HG03575 (cell line): ENCODE data around the gene PIN1.

ENCODE experiments used
- ATAC-seq: cut with Tn5 transposase; IDR thresholded peaks from one replicate; pipeline ENCODE4 v1.9.1; 2021; ENCODE audit not compliant: unreplicated experiment, insufficient number of reproducible peaks, low FRiP score; ENCODE audit errors: extremely low read depth

The PIN1 gene

DNA sequence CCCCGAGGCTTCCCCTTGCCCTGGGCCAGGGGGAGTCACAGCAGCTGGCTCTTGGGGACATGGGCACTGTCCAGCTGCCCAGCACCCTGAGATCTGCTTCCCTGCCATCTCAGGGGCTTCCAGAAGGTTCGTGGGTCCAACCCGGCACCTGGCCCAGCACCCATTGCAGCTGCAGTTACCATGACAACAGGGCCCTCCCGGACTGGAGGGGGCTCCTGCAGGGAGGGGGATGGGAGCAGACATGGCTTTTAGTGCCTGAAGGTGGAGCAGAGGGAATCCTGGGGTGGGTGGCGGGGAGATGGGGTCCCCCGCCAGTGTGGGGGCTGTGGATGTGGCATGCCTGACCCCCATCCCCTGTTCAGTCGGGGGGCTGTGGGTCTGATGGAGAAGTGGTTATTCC lies 14.7 kb downstream of the PIN1 start:
- no peak for ATAC-seq

DNA sequence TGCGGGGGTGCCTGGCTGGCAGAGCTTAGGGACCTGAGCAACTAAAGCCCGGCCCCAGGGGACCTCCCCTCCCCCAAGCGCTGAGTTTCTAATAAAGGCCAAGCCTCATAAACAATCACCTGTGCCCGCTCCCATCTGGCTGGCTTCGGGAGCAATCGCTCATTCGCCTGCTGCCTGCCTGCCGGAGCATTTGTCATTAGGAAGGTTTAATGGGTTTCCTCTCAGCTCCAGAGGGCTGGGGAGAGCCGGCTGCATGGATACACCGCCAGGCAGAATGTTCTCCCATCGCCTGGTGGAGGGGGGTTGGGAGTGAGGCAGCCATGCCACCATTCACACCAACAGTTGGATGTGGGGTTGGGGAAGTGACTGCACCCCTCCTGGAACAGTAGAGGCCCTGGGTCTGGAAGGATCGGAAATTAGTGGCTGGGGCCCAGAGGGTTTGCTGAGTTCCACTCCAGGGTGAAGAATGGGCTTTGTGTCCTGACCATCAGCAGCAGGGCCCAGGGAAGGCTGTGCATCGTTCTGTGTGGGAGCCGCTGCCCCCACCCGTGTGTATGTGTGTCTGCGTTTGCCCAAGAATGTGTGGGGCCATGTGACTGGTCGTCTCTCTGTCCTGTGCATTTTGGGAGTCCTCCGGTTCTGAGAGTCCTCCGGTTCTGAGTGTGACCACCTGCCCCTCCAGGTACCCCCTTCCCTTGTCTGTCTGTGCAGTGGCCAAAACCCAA lies 15.3 kb downstream of the PIN1 start:
- no peak for ATAC-seq

DNA sequence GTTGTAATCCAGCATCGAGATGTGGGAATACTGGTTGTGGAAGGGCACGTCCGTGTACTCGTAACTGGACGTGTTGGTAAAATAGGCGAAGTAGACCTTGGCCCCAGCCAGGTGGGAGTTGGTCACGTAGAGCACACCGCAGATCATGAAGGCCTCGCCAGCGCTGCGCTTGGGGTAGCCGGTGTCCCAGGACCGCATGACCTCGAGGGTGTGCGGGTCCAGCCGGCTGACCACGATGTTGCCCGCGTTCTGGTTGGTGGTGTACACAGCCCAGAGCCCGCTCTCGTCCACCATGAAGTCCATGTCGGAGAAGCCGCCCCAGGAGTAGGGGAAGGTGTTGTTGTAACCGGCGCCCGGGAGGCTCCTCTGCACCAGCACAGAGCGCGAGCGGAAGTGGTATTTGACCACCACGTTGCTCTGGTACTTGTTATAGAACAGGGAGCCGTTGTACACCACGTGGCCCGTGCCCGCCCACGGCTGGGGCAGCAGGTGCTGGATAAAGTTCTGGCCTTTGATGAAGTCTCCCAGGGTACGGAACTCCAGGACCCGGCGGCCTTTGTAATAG lies 19.2 kb downstream of the PIN1 start:
- ATAC-seq, result no peak

DNA sequence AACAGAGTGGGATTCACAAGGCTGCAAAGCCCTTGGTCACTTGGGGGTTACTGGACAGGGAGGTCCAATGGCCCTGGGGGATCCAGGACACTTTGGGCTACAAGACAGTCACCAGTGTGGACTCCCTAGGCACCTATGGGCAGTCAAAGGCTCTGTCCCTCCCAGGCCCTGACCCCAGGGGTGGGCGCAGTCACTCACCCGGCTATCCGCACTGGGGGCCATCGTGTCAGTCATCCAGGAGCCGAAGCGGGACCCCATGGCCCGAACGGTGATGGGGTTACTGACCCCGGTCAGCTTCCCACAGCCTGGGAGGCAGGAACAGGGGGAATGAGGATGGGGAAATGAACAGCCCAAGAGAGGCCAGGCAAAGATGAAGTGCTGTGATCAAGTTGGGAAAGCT lies 21.5 kb downstream of the PIN1 start:
- no peak for ATAC-seq

DNA sequence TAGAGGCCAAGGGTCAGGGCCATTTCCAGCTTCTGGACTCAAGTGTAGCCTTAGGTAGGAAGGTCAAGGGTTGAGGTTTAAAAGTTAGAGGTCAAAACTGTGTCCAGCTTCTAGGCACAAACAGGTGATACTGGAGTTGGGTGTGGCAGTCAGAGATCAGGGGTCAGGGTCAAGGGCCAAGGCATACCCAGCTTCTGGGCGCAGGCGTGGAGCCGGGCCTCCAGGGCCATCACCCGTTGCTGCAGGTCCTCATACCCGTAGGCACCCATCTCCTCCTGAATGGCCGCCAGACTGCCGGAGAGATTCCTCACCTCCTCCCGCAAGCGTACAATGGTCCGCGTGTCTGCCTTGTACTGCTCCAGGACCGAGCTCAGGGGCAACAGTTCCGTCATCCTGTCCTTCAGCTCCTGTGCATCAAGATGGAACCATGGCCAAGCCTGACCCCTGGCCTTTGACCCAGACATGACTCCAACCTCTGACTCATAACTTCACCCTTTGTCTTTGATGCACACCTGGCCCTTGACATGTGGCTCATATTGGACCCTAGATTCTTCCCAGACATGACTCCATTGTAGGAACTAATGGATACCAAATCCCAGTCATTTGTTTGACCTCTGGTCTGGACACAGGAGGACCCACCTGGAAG lies 22.1 kb downstream of the PIN1 start:
- no peak for ATAC-seq

DNA sequence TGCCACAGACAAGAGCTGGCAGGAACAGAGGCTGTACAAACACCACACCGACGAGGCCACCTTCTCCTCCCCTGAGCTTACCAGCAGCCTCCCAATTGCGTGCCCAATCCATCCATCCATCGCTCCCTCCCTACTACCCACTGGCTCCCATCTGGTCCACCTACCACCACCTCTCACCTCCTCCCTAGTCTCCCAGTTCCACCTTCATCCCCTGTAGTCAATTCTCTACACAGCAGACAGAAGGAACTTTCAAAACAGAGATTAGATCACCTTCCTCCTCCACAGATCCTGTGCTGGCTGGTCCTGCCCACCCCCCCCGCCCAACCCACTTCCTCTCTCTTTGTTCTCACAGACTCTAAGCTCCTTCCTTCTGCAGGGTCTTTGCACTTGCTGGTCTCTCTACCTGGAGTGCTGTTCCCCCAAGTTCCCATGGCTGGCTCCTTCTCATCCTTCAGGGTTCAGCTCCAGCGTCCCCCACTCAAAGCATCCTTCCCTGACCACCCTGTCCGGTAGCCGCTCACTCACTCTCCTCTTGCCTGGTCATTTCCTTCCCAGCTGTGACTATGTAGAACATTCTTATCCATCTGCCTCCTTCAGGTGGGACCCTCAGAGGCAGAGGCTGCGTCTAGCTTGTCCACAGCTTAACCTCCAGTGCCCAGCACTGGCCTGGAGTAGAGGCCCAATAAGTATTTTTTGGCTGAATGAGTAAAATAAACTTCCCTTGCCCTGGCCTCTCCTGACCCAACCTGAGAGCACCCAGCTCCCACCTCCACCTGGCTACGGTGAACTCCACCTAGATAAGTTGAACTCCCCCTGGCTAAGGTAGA lies 23.0 kb downstream of the PIN1 start:
- ATAC-seq, result no peak

DNA sequence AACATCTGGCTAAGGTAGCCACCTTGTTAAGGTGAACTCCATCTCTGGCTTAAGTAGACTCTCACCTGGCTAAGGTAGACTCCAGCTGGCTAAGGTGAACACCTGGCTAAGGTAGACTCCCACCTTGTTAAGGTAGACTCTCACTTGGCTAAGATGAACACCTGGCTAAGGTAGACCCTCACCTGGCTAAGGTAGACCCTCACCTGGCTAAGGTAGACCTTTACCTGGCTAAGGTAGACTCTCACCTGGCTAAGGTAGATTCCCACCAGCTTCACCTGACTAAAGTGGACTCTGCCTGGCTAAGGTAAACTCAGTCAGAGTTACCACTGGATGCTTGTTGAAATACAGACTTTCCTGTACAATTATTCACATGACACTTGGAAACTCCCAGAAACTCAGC lies 23.6 kb downstream of the PIN1 start:
- ATAC-seq, result no peak

DNA sequence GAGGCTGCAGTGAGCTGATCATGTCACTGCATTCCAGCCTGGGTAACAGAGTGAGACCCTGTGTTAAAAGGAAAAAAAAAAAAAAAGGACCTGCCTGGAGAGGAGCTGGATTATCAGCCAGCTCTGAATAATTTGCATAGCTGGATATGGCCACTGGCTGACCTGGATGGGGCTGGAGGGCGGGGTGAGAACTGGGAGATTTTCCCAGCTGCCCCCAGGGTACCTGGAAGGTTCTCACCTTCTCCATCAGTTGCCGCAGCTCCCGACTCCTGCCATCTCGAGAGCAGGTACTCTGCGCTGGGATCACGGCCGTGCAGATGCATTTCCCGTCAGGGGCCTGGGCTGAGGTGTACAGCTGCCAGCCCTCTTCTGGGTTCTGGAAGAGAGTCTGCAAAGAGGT lies 25.3 kb downstream of the PIN1 start:
- ATAC-seq, result no peak

DNA sequence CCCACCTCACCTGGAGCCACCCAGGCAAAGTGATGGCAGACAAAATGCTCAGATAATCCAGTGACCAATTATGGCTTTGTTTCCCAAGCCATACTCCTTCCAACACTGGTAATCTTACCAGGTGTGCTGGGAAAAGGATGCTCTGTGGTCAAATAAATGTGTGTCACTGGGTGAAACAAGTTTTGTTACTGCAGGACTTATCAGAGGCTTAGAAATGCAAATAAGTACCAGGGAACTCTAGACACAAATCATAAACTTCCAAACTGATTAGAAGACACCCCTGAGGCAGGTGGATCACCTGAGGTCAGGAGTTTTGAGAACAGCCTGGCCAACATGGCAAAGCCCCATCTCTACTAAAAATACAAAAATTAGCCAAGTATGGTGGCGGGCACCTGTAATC lies 26.4 kb downstream of the PIN1 start:
- ATAC-seq, result no peak

DNA sequence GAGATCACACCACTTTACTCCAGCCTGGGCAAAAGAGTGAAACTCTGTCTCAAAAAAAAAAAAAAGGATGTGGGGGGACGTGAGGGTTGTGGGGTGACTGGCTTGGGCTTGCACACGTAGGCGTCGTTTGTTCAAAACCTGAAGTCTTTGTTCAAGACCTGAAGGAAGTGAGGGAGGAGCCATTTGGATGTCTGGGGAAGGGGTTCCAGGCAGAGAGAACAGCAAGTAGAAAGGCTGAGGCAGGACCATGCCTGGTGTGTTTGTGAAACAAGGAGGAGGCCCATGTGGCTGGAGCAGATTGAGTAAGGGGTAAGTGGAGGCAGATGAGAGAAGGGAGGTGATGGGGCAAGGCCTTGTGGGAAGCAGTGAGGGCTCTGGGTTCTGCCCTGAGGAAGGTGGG lies 27.8 kb downstream of the PIN1 start:
- no peak for ATAC-seq

DNA sequence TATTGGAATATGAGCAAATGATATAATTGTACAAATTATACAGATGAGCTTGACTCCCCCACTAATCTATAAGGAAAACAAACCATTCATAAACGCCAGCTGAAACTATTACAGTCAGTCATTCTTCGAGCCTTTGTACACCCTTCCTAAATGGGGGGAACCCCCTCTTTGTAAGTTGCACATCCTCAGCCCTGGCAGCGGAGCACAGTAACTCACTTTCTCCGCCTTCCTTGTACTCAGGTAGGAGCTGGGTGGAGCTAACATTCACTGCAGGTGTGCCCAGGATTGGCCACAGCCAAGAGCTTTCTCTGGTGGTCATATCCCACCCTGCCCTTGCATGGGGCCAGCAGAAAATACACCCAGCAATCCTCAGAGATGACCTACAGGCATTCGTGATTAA lies 28.6 kb downstream of the PIN1 start:
- ATAC-seq, result no peak

DNA sequence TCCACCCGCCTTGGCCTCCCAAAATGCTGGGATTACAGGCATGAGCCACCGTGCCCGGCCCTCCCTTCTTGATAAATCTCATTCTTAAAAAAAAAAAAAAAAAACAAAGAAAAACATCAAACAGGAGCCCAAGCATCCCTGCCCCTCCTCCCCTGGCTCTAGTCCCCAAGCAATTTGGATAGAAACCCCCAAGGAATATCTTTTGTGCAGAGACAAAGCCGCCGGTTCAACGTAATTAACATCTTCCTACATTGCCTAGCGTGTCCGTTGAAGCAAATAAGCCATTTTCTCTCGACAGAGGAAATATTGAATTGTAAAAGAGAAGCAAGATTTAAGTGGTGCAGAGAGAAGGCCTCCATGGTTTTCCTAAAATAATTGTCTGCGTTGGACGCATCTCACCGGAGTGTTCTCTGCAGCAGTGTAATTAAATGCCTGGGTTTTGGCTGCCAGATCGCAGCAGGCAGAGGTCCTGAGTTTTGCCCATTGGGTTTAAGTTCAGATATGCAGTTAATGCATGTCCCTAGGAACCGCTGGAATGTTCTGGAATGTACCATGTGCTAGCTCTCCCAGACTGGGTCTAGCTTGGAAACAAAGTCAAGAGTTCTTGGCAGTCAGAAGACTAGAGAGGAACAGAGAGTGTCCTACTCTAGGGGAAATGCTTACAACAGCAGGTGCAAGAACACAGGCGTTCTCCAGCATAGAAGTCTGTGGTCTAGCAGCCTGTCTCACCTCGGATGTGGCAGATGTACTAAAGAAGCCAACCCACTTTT lies 30.8 kb downstream of the PIN1 start:
- no peak for ATAC-seq

DNA sequence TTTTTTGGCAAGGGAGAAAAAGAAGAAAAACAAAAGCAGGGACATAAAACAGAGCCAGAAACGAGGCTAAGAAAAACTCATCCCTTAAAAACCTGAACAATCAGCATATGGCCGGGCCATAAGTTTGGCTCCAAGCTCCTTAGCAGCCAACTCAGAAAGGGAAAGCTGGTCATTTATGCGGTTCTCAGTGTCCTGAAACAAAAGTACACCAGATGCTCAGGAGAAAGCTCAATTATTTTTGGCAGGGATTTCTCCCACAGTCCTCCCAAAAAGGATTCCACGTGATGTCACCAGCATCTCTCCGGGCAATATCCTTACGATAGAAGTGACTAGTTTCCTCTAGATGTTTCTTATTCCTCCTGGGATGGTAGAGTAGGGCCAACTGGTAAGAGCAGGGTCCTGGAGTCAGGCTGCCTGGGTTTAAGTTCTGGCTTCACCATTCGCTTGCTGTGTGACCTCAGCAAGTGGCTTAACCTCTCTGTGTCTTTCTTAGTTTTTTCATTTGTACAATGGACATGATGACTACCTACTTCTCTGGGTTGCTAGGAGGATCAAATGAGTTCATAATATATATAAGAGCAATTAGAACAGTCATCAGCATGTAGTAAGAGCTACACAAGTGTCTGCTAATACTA lies 34.0 kb downstream of the PIN1 start:
- no peak for ATAC-seq

DNA sequence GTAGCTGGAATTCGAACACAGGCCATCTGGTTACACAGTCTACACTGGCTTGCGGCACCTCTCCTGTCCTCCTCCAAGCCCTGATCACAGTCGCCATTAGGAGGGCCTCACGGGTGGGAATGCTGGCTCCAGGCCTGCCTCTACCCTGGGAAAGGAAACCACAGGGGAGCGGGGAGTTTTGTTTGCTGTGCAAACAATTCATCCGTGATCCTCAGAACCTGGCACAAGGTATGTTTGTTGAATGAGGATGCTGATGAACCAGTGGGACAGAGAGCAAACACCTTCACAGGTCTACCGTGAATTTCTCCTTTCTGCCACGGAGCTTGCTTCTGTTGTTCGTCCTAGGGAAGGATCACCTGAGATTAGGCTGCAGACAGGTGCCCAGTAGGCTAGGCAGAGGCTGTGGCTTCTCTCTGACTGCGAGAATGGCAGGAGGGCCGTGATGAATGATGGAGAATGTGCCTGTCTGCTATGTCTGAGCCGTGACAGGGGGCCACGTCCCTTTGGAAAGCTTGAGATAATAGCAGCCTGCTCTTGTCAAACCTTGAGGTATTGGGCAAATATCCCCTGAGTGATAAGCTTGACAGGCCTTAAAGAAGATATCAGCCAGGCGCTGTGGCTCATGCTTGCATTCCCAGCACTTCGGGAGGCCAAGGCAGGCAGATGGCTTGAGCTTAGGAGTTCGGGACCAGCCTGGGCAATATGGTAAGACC lies 36.7 kb downstream of the PIN1 start:
- no peak for ATAC-seq

DNA sequence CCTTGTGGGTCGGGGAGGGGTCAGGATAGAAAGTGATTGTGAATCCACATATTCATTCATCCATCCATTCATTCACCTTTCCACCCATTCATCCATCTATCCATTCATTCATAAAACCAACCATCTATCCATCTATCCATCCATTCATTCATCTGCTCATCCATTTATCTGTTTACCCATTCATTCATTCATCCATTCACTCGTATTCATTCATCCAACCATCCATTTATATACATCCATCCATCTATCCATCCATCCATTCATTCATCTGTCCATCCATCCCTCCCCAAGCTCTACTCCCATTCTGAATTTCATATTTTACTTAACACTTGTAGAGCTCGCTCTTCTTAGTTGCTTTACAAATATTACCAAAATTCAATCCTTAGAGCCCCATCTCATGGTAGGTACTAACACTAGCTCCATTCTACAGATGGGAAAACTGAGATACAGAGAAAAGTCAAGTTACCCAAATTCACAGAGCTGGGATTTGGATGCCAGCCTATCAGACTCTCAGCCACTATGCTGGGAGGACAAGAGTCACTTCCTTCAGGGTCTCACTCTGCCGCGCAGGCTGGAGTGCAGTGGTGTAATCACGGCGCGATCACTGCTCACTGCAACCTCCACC lies 37.6 kb downstream of the PIN1 start:
- ATAC-seq, result no peak

DNA sequence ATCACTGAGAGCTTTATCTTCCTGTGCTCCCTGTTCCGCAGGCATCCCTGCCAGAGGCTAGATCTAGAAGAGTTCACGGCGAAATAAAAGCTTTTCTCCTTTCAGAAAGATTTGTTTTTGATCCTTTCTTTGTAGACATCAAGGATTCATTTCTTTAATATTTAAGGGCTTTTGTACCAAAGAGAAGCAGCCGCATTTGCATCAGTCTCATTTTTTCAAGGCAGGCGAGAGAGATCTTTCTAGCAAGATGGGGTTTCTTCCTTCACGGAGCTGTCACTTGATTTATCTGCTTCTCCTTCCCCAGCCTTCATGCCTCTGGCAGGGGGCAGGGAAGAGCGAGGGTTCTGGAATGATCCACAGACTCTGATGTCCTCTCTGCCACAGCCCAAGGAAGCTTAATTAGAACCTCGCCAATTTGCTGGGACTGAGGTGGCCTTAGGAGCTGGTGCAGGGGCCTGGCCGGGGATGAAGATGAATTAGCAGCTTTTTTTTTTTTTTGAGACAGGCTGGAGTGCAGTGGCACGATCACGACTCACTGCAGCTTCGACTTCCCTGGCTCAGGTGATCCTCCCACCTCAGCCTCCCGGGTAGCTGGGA lies 40.0 kb downstream of the PIN1 start:
- no peak for ATAC-seq

DNA sequence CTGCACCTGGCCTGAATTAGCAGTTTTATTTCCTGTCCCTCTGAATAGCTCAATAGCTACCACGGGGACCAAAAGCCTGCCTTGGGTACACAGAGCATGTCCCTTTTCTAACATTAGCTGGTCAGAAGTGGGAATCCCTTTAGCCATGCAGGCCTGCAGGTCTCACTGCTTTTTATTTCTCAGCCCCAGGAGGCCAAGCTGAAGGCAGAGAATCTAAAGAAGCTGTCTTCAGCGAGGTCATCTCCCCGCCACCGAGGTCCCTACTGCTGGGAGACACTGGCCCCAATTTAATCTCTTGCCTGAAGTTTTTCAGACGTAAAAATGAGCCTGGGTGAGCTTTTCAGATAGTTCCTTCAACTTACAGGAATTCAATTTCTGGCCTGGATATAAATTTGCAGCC lies 40.7 kb downstream of the PIN1 start:
- ATAC-seq, result no peak
